ENCODE results near the gene USH2A. TPM values are rescaled to one million over a fixed set of nuclear protein-coding genes. Genes with fewer than 3 reads are reported as not detected.

Gene USH2A
- polyA plus RNA-seq, 1 of the 3 experiments (the other 2 are of a cell fraction) = under 0.01 TPM

DNA sequence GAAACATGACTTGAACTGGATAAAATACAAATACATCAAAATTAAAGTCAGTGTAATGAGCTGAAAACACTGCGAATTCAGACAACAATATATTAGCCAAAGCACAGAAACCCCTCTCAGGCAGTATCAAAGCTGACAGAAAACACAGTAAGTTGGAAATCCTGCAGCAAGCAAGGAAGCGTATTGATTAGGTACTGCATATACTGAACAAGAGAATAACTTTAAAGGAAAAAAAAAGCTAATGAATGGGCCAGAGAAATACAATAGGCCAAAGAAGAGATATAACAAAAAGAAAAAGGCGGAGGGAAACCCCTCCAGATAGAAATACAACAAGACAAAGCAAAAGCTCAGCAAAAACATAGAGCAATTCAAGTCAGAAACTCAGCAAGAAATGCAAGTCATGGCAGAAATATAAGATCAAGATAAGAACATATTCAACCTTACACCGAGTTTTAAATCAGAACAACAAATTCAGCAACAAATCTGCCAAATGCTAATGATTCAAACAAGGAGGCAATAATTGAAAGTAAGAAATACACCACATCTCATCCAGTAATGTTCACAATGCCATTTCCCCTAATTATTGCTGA, 299.0 kb downstream of the USH2A start (continued):
- TF ChIP-seq, protein P1, sequence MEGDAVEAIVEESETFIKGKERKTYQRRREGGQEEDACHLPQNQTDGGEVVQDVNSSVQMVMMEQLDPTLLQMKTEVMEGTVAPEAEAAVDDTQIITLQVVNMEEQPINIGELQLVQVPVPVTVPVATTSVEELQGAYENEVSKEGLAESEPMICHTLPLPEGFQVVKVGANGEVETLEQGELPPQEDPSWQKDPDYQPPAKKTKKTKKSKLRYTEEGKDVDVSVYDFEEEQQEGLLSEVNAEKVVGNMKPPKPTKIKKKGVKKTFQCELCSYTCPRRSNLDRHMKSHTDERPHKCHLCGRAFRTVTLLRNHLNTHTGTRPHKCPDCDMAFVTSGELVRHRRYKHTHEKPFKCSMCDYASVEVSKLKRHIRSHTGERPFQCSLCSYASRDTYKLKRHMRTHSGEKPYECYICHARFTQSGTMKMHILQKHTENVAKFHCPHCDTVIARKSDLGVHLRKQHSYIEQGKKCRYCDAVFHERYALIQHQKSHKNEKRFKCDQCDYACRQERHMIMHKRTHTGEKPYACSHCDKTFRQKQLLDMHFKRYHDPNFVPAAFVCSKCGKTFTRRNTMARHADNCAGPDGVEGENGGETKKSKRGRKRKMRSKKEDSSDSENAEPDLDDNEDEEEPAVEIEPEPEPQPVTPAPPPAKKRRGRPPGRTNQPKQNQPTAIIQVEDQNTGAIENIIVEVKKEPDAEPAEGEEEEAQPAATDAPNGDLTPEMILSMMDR (IDR thresholded peaks at IDR 0.05) = no peak
- TF ChIP-seq ELF1 (IDR thresholded peaks at IDR 0.05) (no peak), POLR2AphosphoS5 (IDR thresholded peaks at IDR 0.05; ENCODE audit: low read depth, low read length) (no peak)
- TF ChIP-seq, protein P2, sequence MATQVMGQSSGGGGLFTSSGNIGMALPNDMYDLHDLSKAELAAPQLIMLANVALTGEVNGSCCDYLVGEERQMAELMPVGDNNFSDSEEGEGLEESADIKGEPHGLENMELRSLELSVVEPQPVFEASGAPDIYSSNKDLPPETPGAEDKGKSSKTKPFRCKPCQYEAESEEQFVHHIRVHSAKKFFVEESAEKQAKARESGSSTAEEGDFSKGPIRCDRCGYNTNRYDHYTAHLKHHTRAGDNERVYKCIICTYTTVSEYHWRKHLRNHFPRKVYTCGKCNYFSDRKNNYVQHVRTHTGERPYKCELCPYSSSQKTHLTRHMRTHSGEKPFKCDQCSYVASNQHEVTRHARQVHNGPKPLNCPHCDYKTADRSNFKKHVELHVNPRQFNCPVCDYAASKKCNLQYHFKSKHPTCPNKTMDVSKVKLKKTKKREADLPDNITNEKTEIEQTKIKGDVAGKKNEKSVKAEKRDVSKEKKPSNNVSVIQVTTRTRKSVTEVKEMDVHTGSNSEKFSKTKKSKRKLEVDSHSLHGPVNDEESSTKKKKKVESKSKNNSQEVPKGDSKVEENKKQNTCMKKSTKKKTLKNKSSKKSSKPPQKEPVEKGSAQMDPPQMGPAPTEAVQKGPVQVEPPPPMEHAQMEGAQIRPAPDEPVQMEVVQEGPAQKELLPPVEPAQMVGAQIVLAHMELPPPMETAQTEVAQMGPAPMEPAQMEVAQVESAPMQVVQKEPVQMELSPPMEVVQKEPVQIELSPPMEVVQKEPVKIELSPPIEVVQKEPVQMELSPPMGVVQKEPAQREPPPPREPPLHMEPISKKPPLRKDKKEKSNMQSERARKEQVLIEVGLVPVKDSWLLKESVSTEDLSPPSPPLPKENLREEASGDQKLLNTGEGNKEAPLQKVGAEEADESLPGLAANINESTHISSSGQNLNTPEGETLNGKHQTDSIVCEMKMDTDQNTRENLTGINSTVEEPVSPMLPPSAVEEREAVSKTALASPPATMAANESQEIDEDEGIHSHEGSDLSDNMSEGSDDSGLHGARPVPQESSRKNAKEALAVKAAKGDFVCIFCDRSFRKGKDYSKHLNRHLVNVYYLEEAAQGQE (IDR thresholded peaks at IDR 0.05; ENCODE audit: low read depth, low read length) = no peak
- TF ChIP-seq, protein P3, sequence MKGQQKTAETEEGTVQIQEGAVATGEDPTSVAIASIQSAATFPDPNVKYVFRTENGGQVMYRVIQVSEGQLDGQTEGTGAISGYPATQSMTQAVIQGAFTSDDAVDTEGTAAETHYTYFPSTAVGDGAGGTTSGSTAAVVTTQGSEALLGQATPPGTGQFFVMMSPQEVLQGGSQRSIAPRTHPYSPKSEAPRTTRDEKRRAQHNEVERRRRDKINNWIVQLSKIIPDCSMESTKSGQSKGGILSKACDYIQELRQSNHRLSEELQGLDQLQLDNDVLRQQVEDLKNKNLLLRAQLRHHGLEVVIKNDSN (IDR thresholded peaks at IDR 0.05; ENCODE audit: borderline replicate concordance, low read depth) = no peak

DNA sequence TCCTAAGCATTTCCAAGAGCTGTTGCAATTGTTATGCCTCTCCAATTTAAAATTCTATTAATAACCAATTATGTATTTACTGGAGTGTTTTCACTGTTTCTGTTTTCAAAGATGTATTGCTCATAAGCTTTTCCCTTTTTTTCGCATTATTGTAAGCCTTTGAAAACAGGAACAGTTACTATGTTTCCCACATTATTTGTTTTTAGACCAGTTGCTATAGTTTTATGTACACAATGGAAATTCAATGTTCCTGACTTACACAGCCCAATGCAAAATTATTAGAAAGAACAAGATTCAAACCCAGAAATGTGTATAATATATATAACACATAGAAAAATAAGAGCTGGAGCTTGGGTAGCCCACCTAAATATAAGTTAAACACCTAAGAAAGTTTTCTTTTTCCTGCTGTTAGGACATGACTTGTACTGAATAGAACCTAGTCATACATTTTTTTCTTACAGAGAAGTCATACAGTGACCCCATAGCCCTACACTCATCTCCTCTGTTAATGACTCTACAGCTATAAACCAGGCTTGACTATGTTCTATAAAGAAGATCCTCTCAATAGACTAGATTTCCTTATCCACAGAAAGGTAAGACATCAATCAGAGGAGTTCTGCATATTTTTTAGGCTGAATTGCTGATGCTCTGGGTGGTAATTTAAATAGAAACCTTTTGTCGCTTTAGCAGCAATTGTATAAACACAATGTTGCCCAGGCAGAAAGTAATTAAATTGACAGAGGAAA, 299.6 kb downstream of the USH2A start:
- H3K27me3 ChIP-seq (ENCODE audit: insufficient read depth) = no peaks in the 10 kb centered on the region

More for the DNA sequence above, 299.6 kb downstream of the USH2A start:
- H3K9me3 ChIP-seq = no peaks in the 10 kb centered on the region
- WGBS (ENCODE audit: low lambda C conversion rate) = 72% methylated on average over 2 of the region's 2 CpGs
- TF ChIP-seq TCF12 (IDR thresholded peaks at IDR 0.05) (no peak), TEAD4 (IDR thresholded peaks at IDR 0.05; ENCODE audit: borderline replicate concordance, insufficient read depth) (no peak), CHD2 (IDR thresholded peaks at IDR 0.05; ENCODE audit: low read length, partially characterized antibody) (no peak), SIN3A (IDR thresholded peaks at IDR 0.05; ENCODE audit: borderline replicate concordance, low read depth, low read length) (no peak), MXI1 (IDR thresholded peaks at IDR 0.05; ENCODE audit: low read depth, low read length) (no peak), FOXM1 (IDR thresholded peaks at IDR 0.05; ENCODE audit: low read depth) (no peak), FOXJ3 (CRISPR knock-in tag; IDR thresholded peaks at IDR 0.05) (no peak), NRF1 (IDR thresholded peaks at IDR 0.05; ENCODE audit: low read depth, low read length) (no peak), RFX5 (IDR thresholded peaks at IDR 0.05; ENCODE audit: low read length) (no peak), FOSL2 (IDR thresholded peaks at IDR 0.05; ENCODE audit: borderline replicate concordance, low read depth) (no peak), RAD21 (IDR thresholded peaks at IDR 0.05; ENCODE audit: low read length) (no peak), POLR2AphosphoS5 (IDR thresholded peaks at IDR 0.05; ENCODE audit: low read depth, low read length) (no peak)
- TF ChIP-seq, protein P4, sequence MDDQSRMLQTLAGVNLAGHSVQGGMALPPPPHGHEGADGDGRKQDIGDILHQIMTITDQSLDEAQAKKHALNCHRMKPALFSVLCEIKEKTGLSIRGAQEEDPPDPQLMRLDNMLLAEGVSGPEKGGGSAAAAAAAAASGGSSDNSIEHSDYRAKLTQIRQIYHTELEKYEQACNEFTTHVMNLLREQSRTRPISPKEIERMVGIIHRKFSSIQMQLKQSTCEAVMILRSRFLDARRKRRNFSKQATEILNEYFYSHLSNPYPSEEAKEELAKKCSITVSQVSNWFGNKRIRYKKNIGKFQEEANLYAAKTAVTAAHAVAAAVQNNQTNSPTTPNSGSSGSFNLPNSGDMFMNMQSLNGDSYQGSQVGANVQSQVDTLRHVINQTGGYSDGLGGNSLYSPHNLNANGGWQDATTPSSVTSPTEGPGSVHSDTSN (IDR thresholded peaks at IDR 0.05) = no peak
- H3K9ac ChIP-seq = no peak overlapping the region
- H3K27ac ChIP-seq (ENCODE audit: low read depth in 2 of 2, low read length in 1 of 2) = no peak overlapping the region
- DNase-seq = no peak
- H3K4me2 ChIP-seq = no peak overlapping the region
- H3K79me2 ChIP-seq (ENCODE audit: insufficient read depth) = no peaks in the 10 kb centered on the region
- no peaks in the 10 kb centered on the region for H3K36me3 ChIP-seq (replicated peaks in 1 of 2; ENCODE audit: control insufficient read depth in 1 of 2, insufficient read depth in 2 of 2, low read length in 1 of 2)
- H2AFZ ChIP-seq (ENCODE audit: low read depth) = no peak overlapping the region
- no peaks in the 10 kb centered on the region for H3K9me2 ChIP-seq
- no peaks in the 10 kb centered on the region for H4K20me1 ChIP-seq (ENCODE audit: insufficient read depth)
- H3K4me1 ChIP-seq (ENCODE audit: control insufficient read depth in 1 of 2, insufficient read depth in 2 of 2, low read depth in 1 of 2, low read length in 1 of 2) = peaks cover 0 to 2% of the 10 kb centered on the region in 2 experiments; a peak in 2 of 4 replicates
- ChIA-PET POLR2A (no interaction called here), CTCF (interaction anchor here (0.7 to 1.1 kb wide), 4 partner anchors 10 to 101 kb away, joined by 3 read pairs; no protein-coding TSS in a partner anchor)
- no peak overlapping the region for H3K4me3 ChIP-seq (ENCODE audit: low read depth in 2 of 2, low read length in 1 of 2)
- no peaks in the 10 kb centered on the region for H3F3A ChIP-seq (replicated peaks; ENCODE audit: insufficient read depth)
